Osteocyte (in vitro differentiated cells): ENCODE data around the gene CORO2B. TPM values are rescaled to one million over a fixed set of nuclear protein-coding genes. Genes with fewer than 3 reads are reported as not detected.

Experiments used
- DNase-seq: peaks from one replicate; pipeline ENCODE4 v3.0.0; 2021; ENCODE audit warnings: mixed read lengths; ENCODE audit not compliant: unreplicated experiment; ENCODE audit errors: extremely low spot score
- H3K27ac Mint-ChIP-seq: one replicate; pipeline ENCODE4 v1.8.0; 2021; ENCODE audit warnings: mild to moderate bottlenecking, mixed read lengths; ENCODE audit not compliant: unreplicated experiment
- H3K27me3 Mint-ChIP-seq: one replicate; pipeline ENCODE4 v1.8.0; 2021; ENCODE audit warnings: mixed read lengths; ENCODE audit not compliant: unreplicated experiment
- H3K36me3 Mint-ChIP-seq: one replicate; pipeline ENCODE4 v1.8.0; 2021; ENCODE audit warnings: mixed read lengths; ENCODE audit not compliant: unreplicated experiment
- H3K4me1 Mint-ChIP-seq: one replicate; pipeline ENCODE4 v1.8.0; 2021; ENCODE audit warnings: mixed read lengths; ENCODE audit not compliant: unreplicated experiment
- H3K4me3 Mint-ChIP-seq: one replicate; pipeline ENCODE4 v1.8.0; 2021; ENCODE audit warnings: mild to moderate bottlenecking, moderate library complexity, mixed read lengths; ENCODE audit not compliant: unreplicated experiment
- H3K9me3 Mint-ChIP-seq: one replicate; pipeline ENCODE4 v1.8.0; 2021; ENCODE audit warnings: mixed read lengths; ENCODE audit not compliant: unreplicated experiment
- CTCF ChIP-seq: fragments of 200-600 bp; sonication (generic); IDR thresholded peaks from 2 replicates; pipeline ENCODE4 v1.5.0; 2021; ENCODE audit warnings: antibody characterized with exemption, mild to moderate bottlenecking, moderate library complexity
- total RNA-seq: library from RNA; stranded (reverse); gene quantifications from 2 replicates; pipeline ENCODE4 v1.2.1, GENCODE V29; 2021

CORO2B gene
- total RNA-seq, 1 donor from 2014 or later, result 22.6 TPM

DNA sequence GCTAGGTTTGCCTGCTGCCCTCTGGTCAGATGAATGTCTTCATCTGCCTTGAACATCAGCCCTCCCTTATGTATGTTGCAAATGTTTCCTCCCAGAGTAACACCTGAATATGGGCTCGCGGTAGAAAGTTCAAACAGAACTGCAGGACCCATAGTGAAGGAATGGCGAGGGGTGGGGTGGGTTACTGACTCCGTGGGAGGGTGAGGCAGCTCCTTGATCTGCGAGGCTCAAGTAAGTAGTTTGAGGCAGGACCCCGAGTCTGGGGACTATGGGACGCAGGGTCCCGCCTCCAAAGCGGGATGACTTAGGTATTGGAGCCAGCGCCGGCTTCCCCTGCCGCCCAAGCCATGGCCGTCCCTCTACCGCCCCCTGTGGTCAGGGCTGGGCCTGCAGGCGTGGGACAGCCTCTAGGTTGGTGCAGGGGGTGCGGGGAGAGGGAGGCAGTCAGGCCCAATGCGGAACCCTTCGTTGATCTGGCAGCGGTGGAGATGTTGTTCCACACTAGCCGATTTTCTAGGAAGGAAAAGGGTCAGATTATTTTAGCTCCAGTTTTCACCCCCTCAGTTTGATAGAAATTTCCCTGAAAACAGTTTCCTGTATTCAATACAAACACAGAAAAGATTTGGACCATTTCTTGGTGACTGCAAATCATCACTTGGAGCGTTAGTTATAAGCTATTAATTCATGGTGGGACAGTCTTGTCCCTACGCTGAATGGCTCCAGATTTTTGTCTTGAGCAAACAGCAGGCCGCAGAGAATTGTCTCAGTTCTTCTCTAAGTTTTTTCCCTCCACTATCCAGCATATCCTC, 72.3 kb downstream of the CORO2B start:
- Mint-ChIP-seq H3K4me1 (no peaks in the 10 kb centered on the region), H3K36me3 (peaks cover 10% of the 10 kb centered on the region), H3K27me3 (no peaks in the 10 kb centered on the region), H3K4me3 (no peak overlapping the region), H3K9me3 (no peaks in the 10 kb centered on the region), H3K27ac (no peak overlapping the region)
- DNase-seq, result no peak
- TF ChIP-seq CTCF, result peak; percentile 59

DNA sequence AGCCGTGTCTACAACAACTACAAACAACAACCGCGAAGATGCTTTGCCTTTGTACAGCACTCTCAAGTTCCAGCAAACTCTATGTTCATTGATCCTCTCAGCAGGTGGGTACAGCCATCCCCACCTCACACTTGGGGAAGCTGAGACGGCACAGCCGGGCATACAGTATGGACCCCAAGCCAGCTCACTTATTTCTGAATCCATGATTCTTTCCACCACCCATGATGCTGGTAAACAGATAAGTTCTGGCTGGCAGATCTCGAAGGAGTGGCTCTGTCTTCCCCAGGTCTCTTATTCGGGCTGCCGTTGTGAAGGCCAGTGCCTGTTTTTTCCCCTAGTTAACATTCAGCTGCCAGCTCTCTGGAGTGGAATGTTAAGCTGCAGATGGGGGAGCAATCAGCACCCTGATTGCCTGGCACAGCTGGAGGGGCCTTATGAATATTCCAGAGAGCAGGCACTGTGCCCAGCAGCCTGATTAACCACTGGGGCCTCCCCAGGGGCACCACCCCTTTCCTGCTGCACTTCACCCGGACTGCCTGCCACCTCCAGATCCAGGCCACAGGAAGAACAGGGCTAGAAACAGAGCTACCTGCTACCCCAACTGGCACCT, 73.2 kb downstream of the CORO2B start:
- DNase-seq, result no peak
- H3K36me3 Mint-ChIP-seq, result peaks cover 7% of the 10 kb centered on the region
- no peak for TF ChIP-seq CTCF
- no peak overlapping the region for H3K4me3 Mint-ChIP-seq
- no peaks in the 10 kb centered on the region for H3K9me3 Mint-ChIP-seq
- H3K4me1 Mint-ChIP-seq, result no peaks in the 10 kb centered on the region
- H3K27me3 Mint-ChIP-seq, result no peaks in the 10 kb centered on the region
- no peak overlapping the region for H3K27ac Mint-ChIP-seq

GRCh38 chr15:68653031-68653635, 74.3 kb downstream of the CORO2B start:
- no peak for TF ChIP-seq CTCF
- H3K9me3 Mint-ChIP-seq, result no peaks in the 10 kb centered on the region
- H3K36me3 Mint-ChIP-seq, result peaks cover 7% of the 10 kb centered on the region
- H3K4me3 Mint-ChIP-seq, result no peak overlapping the region
- H3K27me3 Mint-ChIP-seq, result no peaks in the 10 kb centered on the region
- DNase-seq, result no peak
- no peaks in the 10 kb centered on the region for H3K4me1 Mint-ChIP-seq
- H3K27ac Mint-ChIP-seq, result no peak overlapping the region

DNA sequence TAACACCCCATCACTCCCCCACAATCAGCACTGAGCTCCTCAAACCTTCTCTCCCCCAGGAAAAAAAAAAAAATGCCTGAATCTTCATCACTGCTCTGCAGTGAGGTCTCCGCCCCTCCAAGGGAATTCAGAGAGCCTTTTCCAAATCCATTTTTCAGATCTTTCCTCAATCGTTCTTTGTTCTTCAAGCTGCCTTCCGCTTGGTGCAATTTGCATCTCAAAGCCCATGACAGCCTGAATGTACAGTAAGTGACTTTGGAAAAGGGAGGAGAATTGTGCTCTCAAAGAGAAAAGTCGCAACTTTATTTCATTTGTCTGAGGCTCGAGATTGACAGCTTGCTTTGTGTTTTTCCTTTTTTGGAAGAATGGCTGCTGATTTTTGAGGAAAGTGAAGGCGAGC, 75.0 kb downstream of the CORO2B start:
- no peak overlapping the region for H3K4me3 Mint-ChIP-seq
- H3K27ac Mint-ChIP-seq, result no peak overlapping the region
- H3K27me3 Mint-ChIP-seq, result no peaks in the 10 kb centered on the region
- TF ChIP-seq CTCF, result no peak
- no peaks in the 10 kb centered on the region for H3K9me3 Mint-ChIP-seq
- no peaks in the 10 kb centered on the region for H3K4me1 Mint-ChIP-seq
- no peak for DNase-seq
- peaks cover 7% of the 10 kb centered on the region for H3K36me3 Mint-ChIP-seq
